ENCODE measurements around the gene KCNF1. TPM values are rescaled to one million over a fixed set of nuclear protein-coding genes. Genes with fewer than 3 reads are reported as not detected.

Gene KCNF1
- total RNA-seq, 1 donor from 2014 or later: 0.20 TPM

Other genes with a start within 250 kb of the KCNF1 start
- gene NOL10, start 222.0 kb upstream of the KCNF1 start, total RNA-seq: 37.1 and 38.9 TPM in 2 replicates
- gene ATP6V1C2, start 190.3 kb upstream of the KCNF1 start, total RNA-seq: 0.04 TPM in 1 of 2 replicates, not detected in the other
- gene PDIA6, start 99.1 kb upstream of the KCNF1 start, total RNA-seq: 504 and 558 TPM in 2 replicates
- 21.3 and 29.9 TPM in 2 replicates for gene SLC66A3, start 243.5 kb downstream of the KCNF1 start, total RNA-seq

All from pulmonary artery endothelial cell (primary cell).